Smooth muscle cell (in vitro differentiated cells): Measurements from ENCODE around the gene RPTOR. TPM values are rescaled to one million over a fixed set of nuclear protein-coding genes. Genes with fewer than 3 reads are reported as not detected.

Experiments
- DNase-seq: peaks from one replicate; lab custom pipeline; 2025; ENCODE audit not compliant: unreplicated experiment; lab: John Stamatoyannopoulos, UW
- H2AFZ ChIP-seq: fragments of 200-600 bp; sonication (generic); 2 replicates; pipeline ENCODE4 v1.6.0; 2016; ENCODE audit warnings: antibody characterized with exemption, low read depth, mild to moderate bottlenecking
- H3F3A ChIP-seq: fragments of 200-600 bp; sonication (generic); 2 replicates; pipeline ENCODE4 v1.6.0; 2017; ENCODE audit warnings: antibody characterized with exemption, low read depth
- H3K27ac ChIP-seq: fragments of 200-600 bp; sonication (generic); 2 replicates; pipeline ENCODE4 v1.5.1; 2016; ENCODE audit warnings: low read depth, mild to moderate bottlenecking
- H3K27me3 ChIP-seq: fragments of 200-600 bp; sonication (generic); 2 replicates; pipeline ENCODE4 v1.6.1; 2016; ENCODE audit warnings: low read depth, mild to moderate bottlenecking
- H3K36me3 ChIP-seq: fragments of 200-600 bp; sonication (generic); 2 replicates; pipeline ENCODE4 v1.5.1; 2016; ENCODE audit warnings: low read depth
- H3K4me1 ChIP-seq: fragments of 200-600 bp; sonication (generic); 2 replicates; pipeline ENCODE4 v1.5.1; 2016; ENCODE audit warnings: low read depth
- H3K4me2 ChIP-seq: fragments of 200-600 bp; sonication (generic); 2 replicates; pipeline ENCODE4 v1.6.0; 2016; ENCODE audit warnings: mild to moderate bottlenecking
- H3K4me3 ChIP-seq: fragments of 200-600 bp; sonication (generic); 2 replicates; pipeline ENCODE4 v1.5.1; 2016; ENCODE audit warnings: mild to moderate bottlenecking
- H3K79me2 ChIP-seq: fragments of 200-600 bp; sonication (generic); 2 replicates; pipeline ENCODE4 v1.6.0; 2016; ENCODE audit warnings: low read depth, mild to moderate bottlenecking
- H3K9ac ChIP-seq: fragments of 200-600 bp; sonication (generic); 2 replicates; pipeline ENCODE4 v1.6.0; 2016; ENCODE audit warnings: low read depth
- H3K9me3 ChIP-seq: fragments of 200-600 bp; sonication (generic); replicated peaks from 2 replicates; pipeline ENCODE4 v1.5.1; 2016; ENCODE audit warnings: low read depth
- H4K20me1 ChIP-seq: fragments of 200-600 bp; sonication (generic); 2 replicates; pipeline ENCODE4 v1.6.0; 2016; ENCODE audit warnings: low read depth
- CTCF ChIP-seq: fragments of 200-600 bp; sonication (generic); IDR thresholded peaks from 2 replicates; pipeline ENCODE4 v1.5.1; 2017; ENCODE audit warnings: borderline replicate concordance, mild to moderate bottlenecking, antibody characterized with exemption; ENCODE audit not compliant: insufficient read depth, poor library complexity, severe bottlenecking
- WGBS: methylation state at CpG from one replicate; pipeline ENCODE4 v1.1.7; 2016; ENCODE audit warnings: low lambda C conversion rate; 5-methylcytosine and 5-hydroxymethylcytosine counted together
- polyA plus RNA-seq: library from polyadenylated mRNA; unstranded; fragments of >200 nt; fragmentation: Nextera tagmentation; extraction: Ambion mirVana; gene quantifications from 2 replicates; pipeline ENCODE4 v1.2.1, GENCODE V29; 2016
- total RNA-seq: library from RNA; depleted of rRNA; stranded (reverse); fragments of >200 nt; gene quantifications from 2 replicates; pipeline ENCODE4 v1.2.3, GENCODE V29; 2014

Gene RPTOR
- total and polyA plus RNA-seq, 2 experiments from 2014 or later: 10.6 to 12.2 TPM

GRCh38 chr17:80799538-80800480, 255.2 kb downstream of the RPTOR start:
- Histone ChIP-seq H3K4me3 (no peak overlapping the region), H3K4me2 (no peak overlapping the region), H3K27me3 (no peaks in the 10 kb centered on the region), H3K4me1 (no peaks in the 10 kb centered on the region), H4K20me1 (no peaks in the 10 kb centered on the region), H3K9ac (no peak overlapping the region), H3K36me3 (no peaks in the 10 kb centered on the region), H3K79me2 (no peaks in the 10 kb centered on the region), H2AFZ (no peak overlapping the region), H3K9me3 (no peaks in the 10 kb centered on the region), H3F3A (no peaks in the 10 kb centered on the region), H3K27ac (no peak overlapping the region)
- no peak for TF ChIP-seq CTCF
- 97% methylated on average over 36 of the region's 40 CpGs for WGBS
- no peak for DNase-seq

- Histone ChIP-seq H3K36me3 (no peaks in the 10 kb centered on the region), H3K9me3 (no peaks in the 10 kb centered on the region), H3K9ac (no peak overlapping the region), H3K27ac (no peak overlapping the region), H3F3A (no peaks in the 10 kb centered on the region), H3K27me3 (no peaks in the 10 kb centered on the region), H4K20me1 (no peaks in the 10 kb centered on the region), H3K79me2 (no peaks in the 10 kb centered on the region), H3K4me3 (no peak overlapping the region), H3K4me1 (no peaks in the 10 kb centered on the region), H3K4me2 (no peak overlapping the region), H2AFZ (no peak overlapping the region)
- DNase-seq: no peak
- 94% methylated on average over 18 of the region's 18 CpGs for WGBS
- TF ChIP-seq CTCF: no peak
These were observed 256.1 kb downstream of the RPTOR start for GRCh38 chr17:80800481-80801391.

DNA sequence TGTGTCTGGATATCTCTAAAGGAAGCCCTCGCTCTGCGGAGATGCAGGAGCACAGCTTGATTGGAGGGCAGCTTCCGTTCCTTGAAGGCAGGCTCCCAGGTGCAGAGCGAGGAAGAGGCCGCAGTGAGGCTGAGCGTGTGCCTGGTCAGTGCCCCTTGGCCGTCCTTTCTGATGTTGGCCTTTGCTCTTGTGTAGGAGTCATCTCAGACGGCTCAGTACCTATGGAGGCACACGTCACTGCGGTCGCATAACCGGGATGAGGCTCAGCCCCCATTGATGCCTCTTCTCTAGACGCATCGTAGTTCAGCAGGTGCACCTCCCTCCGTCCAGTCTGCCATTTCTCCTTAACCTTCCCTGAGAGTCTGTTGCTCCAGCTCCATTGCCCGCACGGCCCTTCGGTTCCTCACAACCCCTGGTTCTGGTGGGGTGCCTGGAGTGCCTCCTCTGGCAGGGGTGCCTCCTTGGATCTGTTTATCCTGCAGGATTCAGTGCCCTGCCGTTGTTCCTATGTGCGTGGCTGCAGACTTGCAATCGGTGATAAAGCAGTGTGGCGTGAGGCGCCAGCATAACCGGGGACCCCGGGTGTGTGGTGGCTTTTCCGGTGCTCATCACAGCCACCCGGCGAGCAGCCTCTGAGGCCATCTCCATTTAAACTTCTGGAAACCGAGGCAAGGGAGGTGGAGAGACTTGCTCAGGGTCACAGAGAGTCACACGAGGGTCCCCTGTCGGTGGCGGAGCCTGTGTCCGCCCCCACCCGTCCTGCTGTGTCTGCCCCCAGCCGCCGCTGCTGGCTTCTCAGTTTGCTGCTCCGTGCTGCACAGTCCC, 258.2 kb downstream of the RPTOR start:
- 98% methylated on average over 37 of the region's 37 CpGs for WGBS
- H3K4me1 ChIP-seq: no peaks in the 10 kb centered on the region
- no peak for TF ChIP-seq CTCF
- no peak for DNase-seq
- no peak overlapping the region for H3K4me3 ChIP-seq
- H3K27me3 ChIP-seq: no peaks in the 10 kb centered on the region
- no peaks in the 10 kb centered on the region for H3K9me3 ChIP-seq
- H3K36me3 ChIP-seq: peaks cover 4% of the 10 kb centered on the region
- H3K4me2 ChIP-seq: no peak overlapping the region
- H2AFZ ChIP-seq: no peak overlapping the region
- no peak overlapping the region for H3K27ac ChIP-seq
- no peaks in the 10 kb centered on the region for H4K20me1 ChIP-seq
- no peak overlapping the region for H3K9ac ChIP-seq
- H3F3A ChIP-seq: no peaks in the 10 kb centered on the region
- H3K79me2 ChIP-seq: no peaks in the 10 kb centered on the region
